HepG2 (cell line): ENCODE measurements around the gene LAPTM4A. TPM values are rescaled to one million over a fixed set of nuclear protein-coding genes. Genes with fewer than 3 reads are reported as not detected.

Experiments used
- ATAC-seq: fragments of 200-7000 bp; cut with Tn5 transposase; 3 replicates; pipeline ENCODE4 v1.9.1; 2020; ENCODE audit warnings: mild to moderate bottlenecking, moderate library complexity
- BruUV-seq: library from RNA; stranded (reverse); fragments of 400-500 nt; replicated peaks from 2 replicates; lab custom pipeline; 2021; lab: Mats Ljungman, UMichigan
- CTCF ChIA-PET: fragments of 300-600 bp; formaldehyde crosslinking; extraction: SDS; loops from one replicate; lab custom pipeline; 2021; ENCODE audit warnings: low total read pairs, inconsistent platforms, low intra/inter-chr PET ratio; lab: Yijun Ruan, JAX
- POLR2A ChIA-PET: fragments of 350-600 bp; sonication (Branson Sonifier 250); formaldehyde crosslinking; loops from one replicate; lab custom pipeline; 2020; ENCODE audit warnings: antibody characterized with exemption, inconsistent platforms; lab: Yijun Ruan, JAX
- DNase-seq: peaks from one replicate; pipeline ENCODE4 v3.0.0-alpha.2; 2015; ENCODE audit warnings: low spot score
- FAIRE-seq: peaks from 3 replicates; lab custom pipeline; 2011; peaks lifted over from hg19 to GRCh38; lab: Jason Lieb, UNC
- H2AFZ ChIP-seq: one replicate; pipeline ENCODE4 v1.6.1; 2011; ENCODE audit warnings: low read length, inconsistent platforms
- H3K27ac ChIP-seq: fragments of 300-600 bp; 3 replicates; pipeline ENCODE4 v1.8.0; 2011; ENCODE audit warnings: mixed run types, mild to moderate bottlenecking, mixed read lengths, low read length, inconsistent platforms; ENCODE audit not compliant: insufficient read depth; ENCODE audit errors: extremely low read length
- H3K27me3 ChIP-seq, 2 experiments: fragments of 200-600 bp in 1 of 2; 2 replicates in 1 of 2; 3 replicates in 1 of 2; pipeline versions ENCODE4 v1.6.0 to v1.8.0; 2011; ENCODE audit warnings: low read length in 2 of 2, mild to moderate bottlenecking in 2 of 2, moderate library complexity in 2 of 2, inconsistent platforms in 1 of 2; ENCODE audit not compliant: insufficient read depth in 2 of 2, control insufficient read depth in 1 of 2
- H3K36me3 ChIP-seq, 2 experiments: fragments of 200-600 bp in 1 of 2; replicated peaks in 1 of 2; 2 replicates in 1 of 2; 3 replicates in 1 of 2; pipeline versions ENCODE4 v1.5.1 to v1.8.0; 2011; ENCODE audit warnings: low read length in 2 of 2, inconsistent platforms in 1 of 2; ENCODE audit not compliant: insufficient read depth in 2 of 2, control insufficient read depth in 1 of 2
- H3K4me1 ChIP-seq: 2 replicates; pipeline ENCODE4 v1.5.1; 2012; ENCODE audit warnings: low read length, inconsistent platforms; ENCODE audit not compliant: insufficient read depth
- H3K4me2 ChIP-seq: 2 replicates; pipeline ENCODE4 v1.6.0; 2011; ENCODE audit warnings: low read depth, low read length, inconsistent platforms
- H3K4me3 ChIP-seq, 3 experiments: fragments of 200-600 bp in 1 of 3; sonication (generic), shearing (Covaris generic) in 1 of 3; replicated peaks in 1 of 3; 2 replicates each; pipeline ENCODE4 v1.5.1; 2011 to 2016; ENCODE audit warnings: low read length in 3 of 3, inconsistent platforms in 2 of 3, low read depth in 2 of 3, mild to moderate bottlenecking in 2 of 3, control low read depth in 1 of 3, mixed read lengths in 1 of 3; ENCODE audit not compliant: insufficient read depth in 1 of 3
- H3K79me2 ChIP-seq: one replicate; pipeline ENCODE4 v1.6.1; 2011; ENCODE audit warnings: low read length, inconsistent platforms; ENCODE audit not compliant: insufficient read depth
- H3K9ac ChIP-seq: 2 replicates; pipeline ENCODE4 v1.6.0; 2011; ENCODE audit warnings: mild to moderate bottlenecking, low read depth, low read length, inconsistent platforms; ENCODE audit not compliant: insufficient read depth
- H3K9me3 ChIP-seq: 2 replicates; pipeline ENCODE4 v1.5.1; 2012; ENCODE audit warnings: mild to moderate bottlenecking, low read length
- H4K20me1 ChIP-seq: 2 replicates; pipeline ENCODE4 v1.6.0; 2011; ENCODE audit warnings: inconsistent platforms, mild to moderate bottlenecking, low read length, moderate library complexity; ENCODE audit not compliant: insufficient read depth
- AGO1 ChIP-seq: fragments of 200-400 bp; formaldehyde crosslinking; IDR thresholded peaks from 2 replicates; pipeline ENCODE4 v1.6.1; 2017; ENCODE audit warnings: mild to moderate bottlenecking, low read depth, low read length, moderate library complexity; ENCODE audit not compliant: poor library complexity, severe bottlenecking
- CSRNP2 ChIP-seq: sonication (generic); formaldehyde crosslinking; conservative IDR thresholded peaks from 2 replicates; pipeline ENCODE4 v1.8.0; 2022; ENCODE audit warnings: low read depth, missing genetic modification reagents
- FOXJ3 ChIP-seq: sonication (generic); formaldehyde crosslinking; IDR thresholded peaks from 2 replicates; pipeline ENCODE4 v1.4.0; 2020; ENCODE audit warnings: missing genetic modification reagents, mild to moderate bottlenecking, borderline replicate concordance
- FOXM1 ChIP-seq: sonication (generic); formaldehyde crosslinking; IDR thresholded peaks from 2 replicates; pipeline ENCODE4 v1.5.0; 2020; ENCODE audit warnings: missing genetic modification reagents
- FOXO1 ChIP-seq: sonication (generic); formaldehyde crosslinking; IDR thresholded peaks from 2 replicates; pipeline ENCODE4 v1.4.0; 2020; ENCODE audit warnings: missing genetic modification reagents
- HHEX ChIP-seq: IDR thresholded peaks from 2 replicates; pipeline ENCODE4 v1.6.1; 2016; ENCODE audit warnings: control low read depth
- MBNL3 ChIP-seq: fragments of 250-450 bp; sonication (Bioruptor Pico); conservative IDR thresholded peaks from 2 replicates; pipeline ENCODE4 v1.8.0; 2022; ENCODE audit warnings: mild to moderate bottlenecking, inconsistent platforms
- MED13 ChIP-seq: sonication (generic); formaldehyde crosslinking; IDR thresholded peaks from 2 replicates; pipeline ENCODE4 v1.5.0; 2020; ENCODE audit warnings: missing genetic modification reagents
- PTBP1 ChIP-seq: fragments of 200-400 bp; formaldehyde crosslinking; IDR thresholded peaks from 2 replicates; pipeline ENCODE4 v1.6.1; 2018; ENCODE audit warnings: low read length, low read depth; ENCODE audit not compliant: poor library complexity, severe bottlenecking
- REL ChIP-seq: sonication (generic); formaldehyde crosslinking; conservative IDR thresholded peaks from 2 replicates; pipeline ENCODE4 v1.8.0; 2022; ENCODE audit warnings: mild to moderate bottlenecking, missing genetic modification reagents, moderate library complexity
- SALL2 ChIP-seq: sonication (generic); formaldehyde crosslinking; IDR thresholded peaks from 2 replicates; pipeline ENCODE4 v1.8.1; 2023; ENCODE audit warnings: mild to moderate bottlenecking, missing genetic modification reagents, inconsistent platforms
- ZBTB37 ChIP-seq: sonication (generic); formaldehyde crosslinking; IDR thresholded peaks from 2 replicates; pipeline ENCODE4 v1.4.0; 2020; ENCODE audit warnings: mild to moderate bottlenecking, missing genetic modification reagents
- ZC3H4 ChIP-seq: sonication (generic); formaldehyde crosslinking; IDR thresholded peaks from 2 replicates; pipeline ENCODE4 v1.4.0; 2020; ENCODE audit warnings: missing genetic modification reagents, borderline replicate concordance
- ZNF510 ChIP-seq: sonication (generic); formaldehyde crosslinking; IDR thresholded peaks from 2 replicates; pipeline ENCODE4 v1.4.0; 2020; ENCODE audit warnings: low read depth, mild to moderate bottlenecking, missing genetic modification reagents
- ZNF619 ChIP-seq: sonication (generic); formaldehyde crosslinking; IDR thresholded peaks from 2 replicates; pipeline ENCODE4 v1.4.0; 2020; ENCODE audit warnings: mild to moderate bottlenecking, missing genetic modification reagents
- in situ Hi-C: cut with HindIII; loops from 2 replicates; pipeline ENCODE4 v1.10.0; 2017; ENCODE audit warnings: low pct_unique_long_range_greater_than_20kb; ENCODE audit not compliant: extremely low pct_ligation_motif_present
- intact Hi-C: fragments of 100-400 bp; cut with micrococcal nuclease; formaldehyde crosslinking; loops from one replicate; pipeline ENCODE4 v1.10.0; 2022; ENCODE audit not compliant: unreplicated experiment
- polyA plus RNA-seq, 8 experiments: library from polyadenylated mRNA; depleted of rRNA in 3 of 8; stranded (reverse) in 7 of 8; unstranded in 1 of 8; fragments of >200 nt; fragmentation: Illumina TruSeq in 4 of 8; extraction: Trizol in 4 of 8; gene quantifications; 2 replicates each; pipeline versions ENCODE4 v1.2.1 to v1.2.3, GENCODE V29; 2011 to 2016; ENCODE audit warnings: low read depth in 4 of 8, missing spikeins in 1 of 8, mixed read lengths in 1 of 8; ENCODE audit not compliant: insufficient read depth in 1 of 8
- total RNA-seq, 5 experiments: library from RNA; depleted of rRNA; stranded (reverse); fragments of >200 nt; fragmentation: Illumina TruSeq; extraction: Trizol; gene quantifications; 2 replicates each; pipeline ENCODE4 v1.2.3, GENCODE V29; 2016; ENCODE audit warnings: low read depth in 1 of 5
- TF ChIP-seq, protein P1 (sequence below): sonication (generic); formaldehyde crosslinking; conservative IDR thresholded peaks from 2 replicates; pipeline ENCODE4 v1.4.0; 2020; ENCODE audit warnings: missing genetic modification reagents

Gene LAPTM4A
- total and polyA plus RNA-seq, 2 of the 13 experiments (the other 11 are each of a cell fraction or from before 2014, with no cell fraction given), result 116 to 558 TPM

GRCh38 chr2:20065885-20066602 lies 14.6 kb upstream of the LAPTM4A start (continued):
- TF ChIP-seq FOXJ3 (CRISPR knock-in tag), result peak; percentile 53; the same call in 1 of the 2 replicates
- TF ChIP-seq ZNF619 (CRISPR knock-in tag), result peak; percentile 96

DNA sequence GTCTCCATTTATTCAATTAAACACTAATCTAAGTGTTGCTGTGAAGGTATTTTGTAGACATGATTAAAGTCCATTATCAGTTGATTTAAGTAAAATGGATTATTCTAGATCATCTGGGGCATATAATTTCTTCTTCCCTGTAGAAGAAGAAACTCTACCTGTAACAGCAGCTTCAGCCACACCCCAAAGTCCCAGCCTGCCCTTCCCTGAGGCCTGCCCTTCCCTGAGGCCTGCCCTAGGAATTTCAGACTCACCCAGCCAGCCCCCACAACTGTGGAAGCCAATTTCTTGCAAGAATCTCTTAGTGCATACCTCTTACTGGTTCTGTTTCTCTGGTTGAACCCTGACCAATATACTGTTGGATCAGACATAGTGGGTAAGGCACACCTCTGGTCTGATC lies 13.4 kb upstream of the LAPTM4A start:
- no peak overlapping the region for H3K4me2 ChIP-seq
- H3K9me3 ChIP-seq, result no peaks in the 10 kb centered on the region
- H3K36me3 ChIP-seq, result no peaks in the 10 kb centered on the region
- POLR2A ChIA-PET, result interaction anchor here (7.0 kb wide), 1 partner anchor 13 kb away, joined by 105 read pairs; the partner anchor contains the start of gene LAPTM4A
- H3K9ac ChIP-seq, result no peak overlapping the region
- no TSS peak for BruUV-seq
- peaks cover 62% of the 10 kb centered on the region for H3K4me1 ChIP-seq
- ATAC-seq, result no peak
- no peaks in the 10 kb centered on the region for H3K79me2 ChIP-seq
- no peak for DNase-seq
- no peak overlapping the region for H2AFZ ChIP-seq
- TF ChIP-seq SALL2 (CRISPR knock-in tag) (no peak), REL (CRISPR knock-in tag) (no peak), HHEX (no peak), FOXM1 (CRISPR knock-in tag) (no peak), ZC3H4 (CRISPR knock-in tag) (no peak), ZBTB37 (CRISPR knock-in tag) (no peak), FOXO1 (CRISPR knock-in tag) (no peak), AGO1 (no peak), ZNF510 (CRISPR knock-in tag) (no peak), PTBP1 (no peak), MED13 (CRISPR knock-in tag) (no peak), MBNL3 (CRISPR knock-in tag) (no peak), CSRNP2 (CRISPR knock-in tag) (no peak)
- TF ChIP-seq, protein P1, sequence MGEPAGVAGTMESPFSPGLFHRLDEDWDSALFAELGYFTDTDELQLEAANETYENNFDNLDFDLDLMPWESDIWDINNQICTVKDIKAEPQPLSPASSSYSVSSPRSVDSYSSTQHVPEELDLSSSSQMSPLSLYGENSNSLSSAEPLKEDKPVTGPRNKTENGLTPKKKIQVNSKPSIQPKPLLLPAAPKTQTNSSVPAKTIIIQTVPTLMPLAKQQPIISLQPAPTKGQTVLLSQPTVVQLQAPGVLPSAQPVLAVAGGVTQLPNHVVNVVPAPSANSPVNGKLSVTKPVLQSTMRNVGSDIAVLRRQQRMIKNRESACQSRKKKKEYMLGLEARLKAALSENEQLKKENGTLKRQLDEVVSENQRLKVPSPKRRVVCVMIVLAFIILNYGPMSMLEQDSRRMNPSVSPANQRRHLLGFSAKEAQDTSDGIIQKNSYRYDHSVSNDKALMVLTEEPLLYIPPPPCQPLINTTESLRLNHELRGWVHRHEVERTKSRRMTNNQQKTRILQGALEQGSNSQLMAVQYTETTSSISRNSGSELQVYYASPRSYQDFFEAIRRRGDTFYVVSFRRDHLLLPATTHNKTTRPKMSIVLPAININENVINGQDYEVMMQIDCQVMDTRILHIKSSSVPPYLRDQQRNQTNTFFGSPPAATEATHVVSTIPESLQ, result no peak
- TF ChIP-seq, all 625 proteins: peak for 0
- CTCF ChIA-PET, result no interaction called here
- no peak overlapping the region for H3K27ac ChIP-seq
- no peaks in the 10 kb centered on the region for H4K20me1 ChIP-seq
- no peaks in the 10 kb centered on the region for H3K27me3 ChIP-seq
- H3K4me3 ChIP-seq, result no peak overlapping the region
- in situ Hi-C loops, result no loop called here
- intact Hi-C loops, result no loop called here
- FAIRE-seq, result no peak
